Prostate gland (tissue), 2 donors: ENCODE results near the gene SDC3.

Experiments used
- POLR2A ChIP-seq: fragments of 450-650 bp; IDR thresholded peaks from one replicate; pipeline ENCODE4 v1.6.1; 2016; ENCODE audit warnings: antibody characterized with exemption, mild to moderate bottlenecking
- TF ChIP-seq, protein P1 (sequence below), 4 experiments: fragments of 200-600 bp in 2 of 4; fragments of 450-650 bp in 2 of 4; sonication (generic) in 2 of 4; IDR thresholded peaks; 1 replicate in 3 of 4; 2 replicates in 1 of 4; pipeline ENCODE4 v1.5.1; 2016 to 2019; ENCODE audit warnings: antibody characterized with exemption in 4 of 4, mild to moderate bottlenecking in 2 of 4, moderate library complexity in 2 of 4

DNA sequence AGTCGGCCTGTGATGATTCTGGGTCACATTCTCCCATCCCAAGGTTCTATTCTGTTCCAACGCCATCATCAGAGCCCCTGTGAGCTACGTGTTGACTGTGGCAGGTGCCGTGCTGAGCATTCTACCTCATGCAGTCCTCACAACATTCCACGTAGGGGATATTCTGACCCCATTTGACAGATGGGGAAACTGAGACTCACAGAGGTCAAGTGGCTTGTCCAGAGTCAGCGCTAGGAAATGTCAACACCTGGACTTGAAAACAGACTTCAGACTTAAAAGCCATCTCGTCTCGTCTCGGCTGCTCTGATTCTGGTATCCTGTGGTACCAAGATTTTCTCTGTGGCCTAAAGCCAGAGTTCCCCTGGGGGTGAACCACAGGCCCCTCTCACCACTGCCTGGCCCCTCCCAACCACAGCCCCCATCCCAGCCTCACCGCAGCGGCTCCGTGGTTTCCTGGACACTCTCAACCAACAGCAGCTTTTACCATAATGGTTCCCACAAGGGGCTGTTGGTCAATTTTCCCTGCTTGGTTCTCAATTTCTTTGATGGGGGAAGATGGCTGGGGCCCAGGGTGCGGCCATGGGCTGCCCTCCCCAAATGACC, 39.6 kb downstream of the SDC3 start:
- TF ChIP-seq, protein P1, sequence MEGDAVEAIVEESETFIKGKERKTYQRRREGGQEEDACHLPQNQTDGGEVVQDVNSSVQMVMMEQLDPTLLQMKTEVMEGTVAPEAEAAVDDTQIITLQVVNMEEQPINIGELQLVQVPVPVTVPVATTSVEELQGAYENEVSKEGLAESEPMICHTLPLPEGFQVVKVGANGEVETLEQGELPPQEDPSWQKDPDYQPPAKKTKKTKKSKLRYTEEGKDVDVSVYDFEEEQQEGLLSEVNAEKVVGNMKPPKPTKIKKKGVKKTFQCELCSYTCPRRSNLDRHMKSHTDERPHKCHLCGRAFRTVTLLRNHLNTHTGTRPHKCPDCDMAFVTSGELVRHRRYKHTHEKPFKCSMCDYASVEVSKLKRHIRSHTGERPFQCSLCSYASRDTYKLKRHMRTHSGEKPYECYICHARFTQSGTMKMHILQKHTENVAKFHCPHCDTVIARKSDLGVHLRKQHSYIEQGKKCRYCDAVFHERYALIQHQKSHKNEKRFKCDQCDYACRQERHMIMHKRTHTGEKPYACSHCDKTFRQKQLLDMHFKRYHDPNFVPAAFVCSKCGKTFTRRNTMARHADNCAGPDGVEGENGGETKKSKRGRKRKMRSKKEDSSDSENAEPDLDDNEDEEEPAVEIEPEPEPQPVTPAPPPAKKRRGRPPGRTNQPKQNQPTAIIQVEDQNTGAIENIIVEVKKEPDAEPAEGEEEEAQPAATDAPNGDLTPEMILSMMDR (IDR thresholded peaks at IDR 0.05) = no peak
- TF ChIP-seq POLR2A = no peak
